Retinal pigment epithelial cell (primary cell): ENCODE measurements around the gene NCAPD3.

Experiments used
- DNase-seq: peaks from one replicate; pipeline ENCODE4 v3.0.0-alpha.2; 2010; ENCODE audit warnings: low read depth
- H3K4me3 ChIP-seq: 2 replicates; pipeline ENCODE4 v1.5.1; 2011; ENCODE audit warnings: mild to moderate bottlenecking, low read length, control low read depth, moderate library complexity
- TF ChIP-seq, protein P1 (sequence below): conservative IDR thresholded peaks from 2 replicates; pipeline ENCODE4 v1.5.1; 2011; ENCODE audit warnings: low read depth, low read length, control low read depth, inconsistent platforms

The NCAPD3 gene

GRCh38 chr11:134132808-134133207 lies 91.0 kb downstream of the NCAPD3 start:
- H3K4me3 ChIP-seq, result no peak overlapping the region
- TF ChIP-seq, protein P1, sequence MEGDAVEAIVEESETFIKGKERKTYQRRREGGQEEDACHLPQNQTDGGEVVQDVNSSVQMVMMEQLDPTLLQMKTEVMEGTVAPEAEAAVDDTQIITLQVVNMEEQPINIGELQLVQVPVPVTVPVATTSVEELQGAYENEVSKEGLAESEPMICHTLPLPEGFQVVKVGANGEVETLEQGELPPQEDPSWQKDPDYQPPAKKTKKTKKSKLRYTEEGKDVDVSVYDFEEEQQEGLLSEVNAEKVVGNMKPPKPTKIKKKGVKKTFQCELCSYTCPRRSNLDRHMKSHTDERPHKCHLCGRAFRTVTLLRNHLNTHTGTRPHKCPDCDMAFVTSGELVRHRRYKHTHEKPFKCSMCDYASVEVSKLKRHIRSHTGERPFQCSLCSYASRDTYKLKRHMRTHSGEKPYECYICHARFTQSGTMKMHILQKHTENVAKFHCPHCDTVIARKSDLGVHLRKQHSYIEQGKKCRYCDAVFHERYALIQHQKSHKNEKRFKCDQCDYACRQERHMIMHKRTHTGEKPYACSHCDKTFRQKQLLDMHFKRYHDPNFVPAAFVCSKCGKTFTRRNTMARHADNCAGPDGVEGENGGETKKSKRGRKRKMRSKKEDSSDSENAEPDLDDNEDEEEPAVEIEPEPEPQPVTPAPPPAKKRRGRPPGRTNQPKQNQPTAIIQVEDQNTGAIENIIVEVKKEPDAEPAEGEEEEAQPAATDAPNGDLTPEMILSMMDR, result no peak
- DNase-seq, result no peak

DNA sequence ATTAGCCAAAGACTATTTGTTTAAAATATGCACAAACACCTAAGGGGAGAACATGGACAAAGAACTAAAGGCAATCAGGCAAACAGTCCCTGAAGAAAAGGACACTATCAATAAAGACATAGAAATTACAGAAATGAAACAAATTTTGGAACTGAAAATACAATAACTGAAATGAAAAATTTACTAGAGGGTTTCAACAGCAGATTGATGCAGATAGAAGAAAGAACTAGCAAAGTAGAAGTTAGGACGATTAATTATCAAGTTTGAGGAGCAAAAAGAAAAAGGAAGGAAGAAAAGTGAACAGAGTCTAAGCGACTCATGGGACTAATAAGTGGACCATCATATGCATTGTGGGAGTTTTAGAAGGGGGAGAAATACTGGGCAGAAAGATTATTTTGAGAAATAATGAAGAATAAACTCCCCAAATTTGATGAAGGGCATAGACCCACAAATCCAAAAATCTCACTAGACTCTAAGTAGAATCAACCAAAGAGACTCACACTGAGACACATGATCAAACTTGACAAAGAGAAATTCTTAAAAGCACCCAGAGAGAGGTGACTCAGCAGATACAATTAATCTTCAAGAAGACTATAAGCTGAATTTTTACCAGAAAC lies 92.0 kb downstream of the NCAPD3 start:
- DNase-seq, result no peak
- no peak overlapping the region for H3K4me3 ChIP-seq
- TF ChIP-seq, protein P1, result no peak

DNA sequence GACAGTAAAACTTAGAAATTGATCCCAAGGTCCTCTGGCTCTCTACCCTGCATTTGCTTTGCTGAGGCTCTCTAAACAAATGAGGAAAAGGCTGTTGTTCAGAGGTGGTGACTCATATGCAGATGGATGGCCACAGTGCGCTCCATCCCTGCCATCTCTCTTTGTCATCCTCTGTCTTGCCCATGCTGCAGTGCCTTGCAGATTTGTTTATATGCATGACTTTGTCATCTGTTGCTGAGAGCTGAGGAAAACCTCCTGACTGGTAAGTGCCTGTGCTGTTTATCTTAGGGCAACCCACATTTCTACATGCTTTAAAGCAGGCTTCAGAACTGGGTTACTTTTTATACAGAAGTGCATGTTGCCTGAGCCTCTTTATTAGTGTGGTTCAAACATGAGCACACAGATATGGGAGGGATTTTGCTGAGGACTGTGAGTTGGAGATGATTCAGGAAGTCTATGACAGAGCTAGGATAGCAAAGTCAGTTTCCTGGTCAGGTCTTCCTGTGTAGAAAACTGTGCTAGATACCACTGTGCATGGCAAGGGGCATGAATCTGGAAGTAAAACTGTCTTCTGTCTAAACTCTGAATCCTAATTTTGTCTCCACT lies 97.4 kb downstream of the NCAPD3 start:
- no peak overlapping the region for H3K4me3 ChIP-seq
- TF ChIP-seq, protein P1, result no peak
- peak; percentile 11 for DNase-seq

DNA sequence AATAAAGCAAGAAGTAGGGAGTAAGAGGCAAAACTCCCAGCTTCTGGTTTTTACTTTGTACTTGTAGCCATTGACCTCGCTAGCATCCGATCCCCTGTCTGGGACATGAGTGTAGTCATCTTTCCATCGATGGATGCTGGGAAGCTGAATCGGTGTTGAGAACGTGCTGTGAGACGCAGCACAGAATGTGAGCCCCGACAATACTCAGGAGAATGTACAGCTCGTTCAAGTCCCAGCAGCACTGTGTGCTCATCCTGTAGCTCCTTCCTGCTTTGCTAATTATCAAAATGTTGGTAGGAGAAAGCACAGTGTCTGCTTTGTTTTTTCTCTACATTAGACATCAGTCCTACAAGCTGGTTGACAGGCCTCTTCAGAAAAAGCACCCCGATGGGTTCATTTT lies 98.3 kb downstream of the NCAPD3 start:
- no peak for DNase-seq
- TF ChIP-seq, protein P1, result no peak
- H3K4me3 ChIP-seq, result no peak overlapping the region

- DNase-seq, result no peak
- peak overlapping the region; percentile 35 for H3K4me3 ChIP-seq
Measured at GRCh38 chr11:134124660-134125451, 98.9 kb downstream of the NCAPD3 start.

GRCh38 chr11:134120921-134121526 lies 102.7 kb downstream of the NCAPD3 start:
- H3K4me3 ChIP-seq, result no peak overlapping the region
- TF ChIP-seq, protein P1, result no peak
- DNase-seq, result no peak

More at GRCh38 chr11:134124660-134125451, 98.9 kb downstream of the NCAPD3 start:
- TF ChIP-seq, protein P1, result no peak
